Stimulated activated CD8-positive, alpha-beta memory T cell treated with anti-CD3 and anti-CD28 coated beads, Interleukin-7, amount 100 ng/mL, for 48 hours (primary cell): ENCODE data around the gene DNAJC18.
A peak's percentile ranks its signal among the peaks of the same experiment; 100 is the strongest.
"Not testable (repeated sequence)": the region's sequence is repeated elsewhere in the genome, so short reads cannot be mapped to it uniquely, and the experiment has no call there.

Source experiments
- DNase-seq, 2 donors: peaks; one replicate each; pipeline ENCODE4 v3.0.0-alpha.2; 2020; ENCODE audit warnings: low read depth in 1 of 2; ENCODE audit errors: extremely low read depth in 1 of 2

DNAJC18 gene

DNA sequence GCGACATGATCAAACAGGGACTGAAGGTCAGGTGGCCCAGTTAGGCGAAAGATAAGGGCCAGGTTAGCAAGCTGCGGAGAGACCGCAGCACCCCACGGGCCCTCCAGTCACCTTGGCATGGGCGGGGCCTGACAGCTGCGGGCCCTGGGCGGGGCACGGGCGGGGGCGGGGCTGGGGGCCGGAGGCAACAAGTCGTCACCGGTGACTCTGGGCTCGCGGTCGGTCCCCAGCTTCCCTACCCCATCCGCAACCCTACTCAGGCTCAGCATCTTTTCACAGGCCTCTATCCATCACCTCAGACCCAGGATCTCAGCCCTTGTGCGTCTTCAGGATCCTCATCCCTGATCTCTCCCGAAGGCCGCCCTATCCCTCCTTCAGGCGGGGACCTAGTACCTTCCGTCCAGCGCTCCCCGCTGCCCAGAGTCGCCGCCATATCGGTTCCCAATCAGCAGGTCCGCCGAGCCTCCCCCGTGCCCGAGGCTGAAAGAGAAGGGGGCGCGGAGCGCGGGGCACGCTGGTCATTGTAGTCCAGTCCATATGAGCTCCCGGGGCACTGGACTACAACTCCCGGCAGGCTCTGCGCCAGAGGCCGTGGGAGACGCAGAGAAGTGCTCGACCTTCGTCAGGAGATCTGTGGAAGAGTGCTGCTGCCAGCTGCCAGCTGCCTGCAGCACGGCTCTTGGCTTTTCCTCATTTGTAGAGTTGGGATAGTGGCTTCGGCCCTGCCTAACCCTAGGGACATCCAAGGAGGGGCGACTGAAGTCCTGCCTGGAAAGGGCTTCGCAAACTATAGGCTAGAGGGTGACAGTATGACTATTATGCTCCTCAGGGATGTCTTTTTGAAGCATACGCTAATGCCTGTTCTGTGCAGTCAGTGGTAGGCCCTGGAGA is at the start of gene DNAJC18:
DNAJC18 (minus strand) TSS at position 513 of the 891 bp plus-strand sequence; CDS start at position 433, 80 bp downstream.
- peak; percentile 74 to 94 for DNase-seq

DNA sequence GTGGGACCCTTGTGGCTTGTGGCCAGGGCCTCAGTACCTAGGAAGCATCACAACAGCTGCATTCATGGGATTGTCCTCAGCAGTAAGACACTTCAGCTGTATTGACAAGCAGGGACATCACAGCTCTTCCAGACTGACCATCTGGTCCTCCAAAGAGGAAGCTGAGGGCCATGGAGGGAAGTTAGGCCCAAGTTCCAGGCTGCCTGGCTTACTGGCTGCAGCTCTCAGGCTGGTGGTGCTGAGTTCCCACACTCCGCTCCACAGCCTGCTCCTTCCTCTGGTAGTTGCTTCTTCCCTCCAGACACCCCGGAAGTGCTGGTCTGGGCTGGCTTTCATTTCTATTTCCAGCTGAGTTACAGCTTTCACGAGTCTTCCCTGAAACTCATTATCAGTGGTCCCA is 48.9 kb upstream of the DNAJC18 start:
- no peak for DNase-seq

DNA sequence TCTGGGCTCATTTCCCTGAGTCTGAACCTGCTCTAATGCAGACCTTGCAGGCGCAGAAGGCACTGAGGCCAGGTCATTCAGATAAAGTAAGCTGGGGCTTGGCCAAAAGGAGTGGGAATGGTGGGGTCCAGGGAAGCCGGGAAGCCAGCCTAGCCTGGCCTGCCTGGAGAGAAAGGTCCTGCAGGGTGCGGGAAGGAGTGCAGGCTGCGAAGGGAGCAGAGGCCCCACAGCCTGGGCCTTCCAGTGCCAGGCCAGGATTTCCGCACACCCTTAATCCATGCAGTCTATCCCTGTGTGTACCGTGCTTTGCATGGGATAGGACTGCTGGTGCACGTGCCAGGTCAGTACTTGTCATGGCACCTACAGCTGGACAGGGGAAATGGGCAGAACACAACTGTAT is 46.9 kb upstream of the DNAJC18 start:
- no peak for DNase-seq

DNA sequence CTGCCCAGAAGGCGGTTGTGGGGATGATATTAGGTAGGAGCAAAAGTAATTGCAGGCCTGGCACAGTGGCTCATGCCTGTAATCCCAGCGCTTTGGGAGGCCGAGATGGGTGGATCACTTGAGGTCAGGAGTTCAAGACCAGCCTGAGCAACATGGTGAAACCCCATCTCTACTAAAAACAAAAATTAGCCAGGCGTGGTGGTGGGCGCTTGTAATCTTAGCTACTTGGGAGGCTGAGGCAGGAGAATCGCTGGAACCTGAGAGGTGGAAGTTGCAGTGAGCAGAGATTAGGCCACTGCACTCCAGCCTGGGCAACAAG is 43.5 kb upstream of the DNAJC18 start:
- DNase-seq, result not testable (repeated sequence)

DNA sequence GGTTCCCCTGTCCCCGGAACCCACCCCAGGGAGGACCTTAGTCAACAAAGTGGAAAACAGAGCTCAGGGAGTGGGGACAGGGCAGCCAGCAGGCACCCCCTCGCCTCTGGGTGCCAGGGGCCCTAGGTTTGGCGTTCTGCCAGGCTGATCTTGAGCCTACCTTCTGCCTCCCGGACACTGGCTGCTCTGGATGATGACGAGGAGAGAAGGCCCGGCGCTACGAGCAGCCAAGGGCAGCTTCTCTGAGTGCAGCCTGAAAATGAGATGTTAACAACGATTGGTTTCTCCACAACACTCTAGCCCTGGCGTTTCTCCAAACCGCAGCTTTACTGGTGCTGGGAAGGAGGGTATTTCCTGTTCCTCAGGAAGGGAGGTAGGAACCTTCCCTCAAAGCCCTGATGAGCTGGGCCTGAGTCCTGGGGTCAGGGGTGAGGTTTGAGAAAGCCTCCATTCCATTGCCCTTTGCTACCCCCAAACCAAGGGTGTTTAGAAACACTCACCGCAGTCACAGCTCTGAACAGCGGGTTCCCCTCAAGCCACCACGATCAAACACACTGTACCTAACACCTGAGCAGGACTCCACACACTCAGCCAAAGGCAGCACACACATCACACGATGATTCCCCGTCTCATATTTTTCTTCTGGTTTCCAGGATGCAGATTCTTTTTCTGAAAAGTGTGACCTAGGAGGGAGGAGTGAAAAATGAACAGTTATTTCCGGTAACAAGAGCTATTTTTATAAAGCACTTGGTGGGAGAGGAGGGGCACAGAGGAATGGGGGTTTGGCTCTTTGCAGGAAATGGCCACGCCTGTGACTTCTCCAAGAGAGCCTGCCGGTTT is 42.9 kb upstream of the DNAJC18 start, which contains the start of gene STING1:
STING1 (minus strand) TSS at position 709 of the 840 bp plus-strand sequence. CDS start 1,054 bp downstream, outside the sequence.
- DNase-seq, result peak in 1 of 2 donors; percentile 55

DNA sequence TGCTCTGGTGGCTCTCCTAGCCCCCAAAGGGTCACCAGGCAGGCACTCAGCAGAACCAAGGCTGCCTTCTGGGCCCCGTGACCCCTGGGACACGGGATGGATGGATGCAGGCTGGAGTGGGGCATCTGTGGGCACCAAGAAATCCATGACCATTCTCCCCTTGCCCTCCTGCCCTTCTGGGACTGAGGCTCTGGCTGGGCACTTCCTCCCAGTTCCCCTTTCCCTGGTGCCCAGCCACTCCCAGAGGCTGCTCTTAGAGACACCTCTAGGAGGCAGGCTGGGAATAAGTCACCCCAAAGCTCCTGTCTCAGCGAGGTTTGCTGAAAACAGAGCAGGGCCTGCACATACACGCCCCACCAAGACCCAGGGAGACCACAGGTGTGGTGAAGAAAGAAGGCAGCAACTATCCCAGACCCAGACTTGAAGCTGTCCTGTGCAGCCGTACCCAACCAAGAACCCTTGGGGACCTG is 42.3 kb upstream of the DNAJC18 start:
- no peak for DNase-seq

DNA sequence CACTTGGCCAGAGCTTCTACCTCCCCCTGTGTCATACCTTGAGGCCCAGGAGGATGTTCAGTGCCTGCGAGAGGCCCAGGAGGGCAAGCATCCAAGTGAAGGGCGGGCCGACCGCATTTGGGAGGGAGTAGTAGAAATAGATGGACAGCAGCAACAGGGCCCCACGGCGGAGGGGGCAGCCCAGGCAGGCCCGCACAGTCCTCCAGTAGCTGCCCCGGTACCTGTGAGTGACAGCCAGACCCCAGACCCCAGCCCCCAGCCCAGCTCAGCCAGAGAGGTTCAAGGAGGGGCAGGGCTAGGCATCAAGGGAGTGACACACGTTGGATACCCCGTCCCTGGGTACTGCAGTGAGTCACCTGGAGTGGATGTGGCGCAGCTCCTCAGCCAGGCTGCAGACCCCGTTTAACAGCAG is 41.8 kb upstream of the DNAJC18 start:
- no peak for DNase-seq

DNA sequence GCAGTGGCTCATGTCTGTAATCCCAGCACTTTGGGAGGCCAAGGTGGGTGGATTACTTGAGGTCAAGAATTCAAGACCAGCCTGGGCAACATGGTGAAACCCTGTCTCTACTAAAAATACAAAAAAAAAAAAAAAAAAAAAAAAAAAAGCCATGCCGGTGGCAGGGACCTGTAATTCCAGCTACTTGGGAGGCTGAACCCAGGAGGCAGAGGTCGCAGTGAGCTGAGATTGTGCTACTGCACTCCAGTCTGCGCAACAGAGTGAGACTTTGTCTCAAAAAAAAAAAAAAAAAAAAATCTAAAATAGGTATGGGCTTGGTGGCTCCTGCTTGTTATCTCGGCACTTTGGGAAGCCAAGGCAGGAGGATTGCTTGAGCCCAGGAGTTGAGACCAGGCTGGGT is 40.4 kb upstream of the DNAJC18 start:
- not testable (repeated sequence) for DNase-seq

DNA sequence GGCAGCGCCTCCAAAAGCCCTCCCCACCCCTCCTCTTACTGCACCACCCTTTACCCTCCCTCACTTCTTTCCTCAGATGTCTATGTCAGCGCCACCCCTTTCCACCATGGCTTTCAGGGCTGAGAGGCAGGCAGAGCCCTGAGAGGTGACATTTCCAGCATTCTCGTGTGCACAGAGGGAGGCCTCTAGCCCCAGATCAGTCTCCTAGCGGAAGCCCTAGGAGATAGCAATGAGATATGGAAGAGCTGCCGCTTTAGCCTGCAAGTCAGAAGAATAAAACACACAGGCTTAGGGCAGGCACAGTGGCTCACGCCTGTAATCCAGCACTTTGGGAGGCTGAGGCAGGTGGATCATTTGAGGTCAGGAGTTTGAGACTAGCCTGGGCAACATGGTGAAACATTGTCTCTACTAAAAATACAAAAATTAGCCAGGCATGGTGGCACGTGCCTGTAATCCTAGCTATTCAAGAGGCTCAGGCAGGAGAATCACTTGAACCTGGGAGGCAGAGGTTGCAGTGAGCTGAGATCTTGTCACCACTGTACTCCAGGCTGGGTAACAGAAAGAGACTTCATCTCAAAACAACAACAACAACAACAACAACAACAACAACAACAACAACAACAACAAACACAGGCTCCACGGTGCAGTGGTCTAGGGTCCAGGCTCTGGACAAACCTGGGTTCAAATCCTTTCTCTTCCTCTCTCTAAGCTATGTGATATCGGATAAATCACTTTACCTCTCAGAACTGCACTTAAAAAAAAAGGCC is 39.5 kb upstream of the DNAJC18 start:
- not testable (repeated sequence) for DNase-seq

DNA sequence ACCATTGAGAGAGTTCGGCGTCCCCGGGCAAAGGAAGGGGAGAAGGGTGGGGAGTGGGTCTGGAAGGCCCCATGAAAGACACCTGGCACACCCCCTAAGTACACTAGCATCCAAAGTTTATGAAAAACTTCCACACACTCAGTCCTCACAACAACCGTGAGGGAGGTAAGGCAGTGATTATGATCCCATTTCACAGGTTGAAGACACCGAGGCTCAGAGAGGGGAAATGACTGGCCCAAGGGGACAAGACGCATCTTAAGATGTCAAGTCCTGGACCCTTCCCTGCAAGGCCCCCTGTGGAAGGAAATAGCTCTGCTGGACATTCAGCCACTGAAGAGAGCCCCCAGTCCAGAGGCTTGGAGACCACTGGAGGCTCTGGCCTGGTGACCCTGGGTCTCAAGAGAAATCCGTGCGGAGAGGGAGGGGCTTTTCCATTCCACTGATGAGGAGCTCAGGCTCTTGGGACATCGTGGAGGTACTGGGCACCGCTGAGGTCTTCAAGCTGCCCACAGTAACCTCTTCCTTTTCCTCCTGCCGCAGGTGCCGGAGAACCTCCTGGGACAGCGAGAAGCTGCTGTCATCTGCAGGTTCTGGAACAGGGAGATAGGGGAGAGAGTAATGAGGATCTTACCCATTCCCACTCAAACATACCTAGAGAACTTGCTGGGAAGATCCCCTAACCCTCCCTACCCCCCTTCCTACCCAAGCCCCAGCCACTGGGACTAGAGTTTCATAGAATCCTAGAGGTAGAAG is 36.7 kb upstream of the DNAJC18 start:
- DNase-seq, result no peak

DNA sequence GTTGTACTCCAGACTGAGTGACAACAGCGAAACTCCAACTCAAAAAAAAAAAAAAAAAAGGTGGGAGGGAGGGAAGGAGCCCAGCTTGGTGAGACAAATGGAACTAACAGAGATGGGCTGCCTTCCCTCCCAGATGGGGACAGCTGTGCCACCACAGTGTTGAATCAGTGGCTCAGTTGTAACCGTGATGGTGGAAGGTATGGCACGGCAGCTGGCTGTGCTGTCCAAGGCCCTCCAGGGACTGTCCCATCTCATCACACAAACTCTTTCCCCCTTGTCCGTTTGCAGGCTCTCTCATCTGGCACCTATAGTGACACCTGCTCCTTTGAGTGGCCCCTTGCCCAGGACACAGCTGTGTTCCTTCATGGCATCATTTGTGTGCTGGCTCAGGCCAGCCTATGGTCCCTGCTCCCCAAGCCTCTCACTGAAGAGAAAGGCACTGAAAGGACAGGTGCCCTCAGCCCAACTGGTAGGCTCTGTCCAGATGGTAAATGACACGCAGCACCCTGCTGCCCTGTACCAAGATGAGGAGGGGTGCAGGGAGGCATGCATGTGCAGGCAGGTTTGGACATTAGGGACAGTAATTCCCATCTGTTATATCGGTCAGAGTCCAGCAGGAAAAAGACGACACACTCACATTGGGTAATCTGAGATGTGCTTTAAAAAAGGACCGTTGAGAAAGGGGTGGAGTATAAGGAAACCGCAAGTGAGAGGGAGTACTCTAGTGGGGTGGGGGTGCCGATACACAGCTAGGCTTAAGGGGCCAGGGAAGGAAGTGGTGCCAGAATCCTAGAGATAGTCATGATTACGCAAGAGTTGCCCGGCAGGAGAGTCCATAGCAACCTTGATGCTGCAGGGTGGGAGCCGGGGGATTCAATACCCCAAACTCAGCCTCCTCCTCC is 35.8 kb upstream of the DNAJC18 start:
- no peak for DNase-seq

DNA sequence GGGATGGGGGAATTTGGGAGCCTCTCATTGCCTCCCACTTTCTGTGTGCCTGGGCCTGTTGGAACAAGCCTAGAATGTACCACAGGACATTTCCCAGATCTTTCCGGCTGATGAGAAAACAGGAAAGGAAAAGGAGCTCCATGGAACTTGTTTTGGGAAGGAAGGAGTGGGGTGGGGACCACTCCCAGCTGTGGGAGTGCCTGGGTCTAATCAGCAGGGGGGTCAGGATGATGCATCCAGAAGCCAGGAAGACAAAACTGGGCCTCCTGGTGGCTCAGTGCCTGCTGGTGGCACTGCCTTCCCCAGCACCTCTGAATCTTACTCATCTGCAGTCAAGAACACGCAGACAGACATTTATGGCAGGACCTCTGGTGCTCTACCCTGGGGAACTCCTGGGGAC is 34.2 kb upstream of the DNAJC18 start:
- DNase-seq, result no peak

DNA sequence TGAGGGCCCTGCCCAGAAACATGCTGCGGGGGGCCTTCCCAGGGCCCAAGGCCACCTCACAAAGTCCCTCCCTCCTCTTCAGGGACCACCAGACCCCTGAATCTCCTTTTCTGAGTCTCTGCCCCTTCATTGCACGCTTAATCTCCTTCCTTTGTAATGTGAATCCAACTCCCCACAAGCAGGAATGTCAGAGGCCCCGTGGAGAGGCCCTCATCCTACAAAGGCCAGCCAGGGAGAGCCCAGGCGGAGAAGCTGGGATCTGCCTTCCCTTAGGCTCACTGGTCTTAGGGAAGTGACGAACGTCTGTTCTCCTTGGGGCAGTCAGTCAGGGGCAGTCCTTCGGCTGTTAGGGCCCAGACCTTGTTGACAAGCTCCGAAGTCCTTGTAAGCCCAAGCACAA is 33.8 kb upstream of the DNAJC18 start:
- no peak for DNase-seq

DNA sequence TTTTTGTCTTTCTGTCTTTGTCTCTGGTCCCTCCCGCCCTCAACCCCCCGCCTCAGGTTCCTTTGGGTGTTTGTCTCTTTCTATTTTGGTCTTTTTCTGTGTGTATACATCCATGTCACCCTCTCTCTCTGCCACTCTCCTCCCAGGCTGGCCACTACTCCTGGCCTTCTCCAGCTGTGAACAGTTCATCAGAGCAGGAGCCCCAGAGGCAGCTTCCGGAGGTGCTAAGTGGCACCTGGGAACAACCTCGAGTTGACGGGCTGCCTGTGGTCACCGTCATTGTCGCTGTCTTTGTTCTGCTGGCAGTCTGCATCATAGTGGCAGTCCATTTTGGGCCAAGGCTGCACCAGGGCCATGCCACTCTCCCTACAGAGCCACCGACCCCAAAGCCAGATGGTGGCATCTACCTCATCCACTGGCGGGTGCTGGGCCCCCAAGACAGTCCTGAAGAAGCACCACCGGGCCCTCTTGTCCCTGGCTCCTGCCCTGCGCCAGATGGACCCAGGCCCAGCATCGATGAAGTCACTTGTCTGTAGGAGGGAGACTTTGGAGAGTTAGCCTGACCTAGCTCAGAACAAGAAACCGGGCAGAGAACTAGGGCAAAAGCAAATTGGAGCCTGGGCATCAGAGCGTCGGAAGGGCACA is 33.2 kb upstream of the DNAJC18 start:
- DNase-seq, result no peak

DNA sequence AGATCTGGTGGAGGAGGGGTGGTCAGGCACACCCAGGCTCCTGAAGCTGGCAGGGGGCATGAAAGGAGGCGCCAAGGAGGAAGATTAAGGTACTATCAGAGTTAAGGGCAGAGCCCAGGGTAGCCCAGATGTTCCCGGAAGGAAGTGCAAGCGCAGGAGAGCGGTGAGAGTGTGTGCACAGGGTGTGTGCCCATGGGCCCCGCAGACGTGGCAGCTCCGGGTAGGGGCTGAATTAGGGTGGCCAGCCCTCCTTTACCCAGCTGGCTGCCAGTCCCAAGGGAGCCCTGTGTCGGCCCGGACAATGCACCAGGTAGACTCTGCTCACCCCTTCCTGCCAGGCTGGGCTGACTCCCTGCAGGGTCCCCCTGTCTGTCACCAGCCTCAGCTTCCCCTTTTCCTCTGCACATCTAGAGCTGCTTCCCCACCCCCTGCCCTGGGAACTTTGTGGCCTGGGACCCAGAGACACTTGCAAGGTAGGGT is 31.5 kb upstream of the DNAJC18 start, which contains the start of gene SMIM33:
SMIM33 (plus strand) TSS at position 184 of the 480 bp plus-strand sequence; CDS start at position 302, 118 bp downstream.
- DNase-seq, result no peak

DNA sequence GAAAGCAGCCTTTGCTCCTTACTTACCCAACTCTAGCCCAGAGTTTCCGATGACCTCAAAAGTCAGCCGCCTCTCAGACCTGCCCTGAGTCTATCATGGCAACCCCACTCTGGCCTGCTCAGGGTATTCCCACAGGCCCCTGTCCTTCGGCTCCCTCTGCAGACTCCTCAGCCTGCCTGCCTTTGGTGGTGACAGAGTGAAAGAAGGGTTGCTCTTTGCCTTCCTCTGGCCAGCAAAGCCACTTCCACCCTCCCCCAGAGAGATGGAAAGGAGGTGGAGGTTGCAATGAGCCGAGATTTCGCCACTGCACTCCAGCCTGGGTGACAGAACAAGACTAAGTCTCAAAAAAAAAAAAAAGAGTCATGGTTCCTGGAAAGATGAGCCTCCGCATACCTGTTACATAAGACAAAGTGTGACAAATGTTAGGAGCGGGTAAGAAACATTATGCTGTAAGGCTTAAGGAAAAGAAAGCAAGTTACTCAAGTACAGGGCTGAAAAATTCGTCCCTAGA is 29.2 kb upstream of the DNAJC18 start:
- no peak for DNase-seq

DNA sequence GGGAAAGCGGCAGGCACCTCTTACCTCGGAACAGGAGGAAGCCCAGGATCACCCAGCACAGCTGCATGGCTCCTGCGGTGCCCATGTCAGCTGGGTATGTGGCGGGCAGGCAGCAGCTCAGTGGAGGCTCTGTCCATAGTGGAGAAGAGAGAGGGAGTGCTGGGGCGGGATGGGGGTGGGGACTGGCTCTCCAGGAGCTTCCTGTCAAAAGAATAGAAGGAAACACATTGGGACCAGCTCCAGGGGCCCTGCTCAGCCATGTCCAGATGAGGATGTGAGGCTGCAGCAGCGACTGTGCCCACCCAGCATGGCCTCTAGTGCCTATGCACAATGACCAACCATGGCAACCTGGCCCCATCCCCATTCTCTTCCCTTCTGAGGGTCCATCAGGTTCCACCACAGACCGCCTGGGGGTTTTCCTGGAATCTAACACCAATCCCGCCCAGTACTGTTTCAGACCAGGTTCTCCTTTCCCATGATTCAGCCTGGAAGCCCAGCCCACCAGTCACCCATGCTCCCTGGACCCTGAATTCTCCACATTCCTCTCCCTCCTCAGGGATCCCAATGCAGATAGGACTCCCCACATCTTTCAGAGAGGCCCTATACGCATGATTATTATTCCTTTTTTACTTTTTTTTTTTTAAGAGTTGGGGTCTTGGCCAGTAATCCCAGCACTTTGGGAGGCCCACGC is 23.4 kb upstream of the DNAJC18 start, which contains the start of gene ECSCR:
ECSCR (minus strand) TSS at position 158 of the 691 bp plus-strand sequence; CDS start at position 85, 73 bp downstream.
- no peak for DNase-seq
